HepG2 (cell line): ENCODE results near the gene OVOL2. TPM values are rescaled to one million over a fixed set of nuclear protein-coding genes. Genes with fewer than 3 reads are reported as not detected.

ENCODE experiments used
- FOXO4 ChIP-seq: sonication (generic); formaldehyde crosslinking; conservative IDR thresholded peaks from 2 replicates; pipeline ENCODE4 v1.8.1; 2023; ENCODE audit warnings: missing genetic modification reagents
- HBP1 ChIP-seq: IDR thresholded peaks from 2 replicates; pipeline ENCODE4 v1.6.1; 2016; ENCODE audit warnings: low read depth, control low read depth
- HNF1B ChIP-seq: sonication (generic); formaldehyde crosslinking; IDR thresholded peaks from 2 replicates; pipeline ENCODE4 v1.5.1; 2020; ENCODE audit warnings: mild to moderate bottlenecking, moderate library complexity, missing genetic modification reagents
- HOMEZ ChIP-seq: IDR thresholded peaks from 2 replicates; pipeline ENCODE4 v1.6.1; 2016; ENCODE audit warnings: low read depth
- KDM3A ChIP-seq: IDR thresholded peaks from 2 replicates; pipeline ENCODE4 v1.6.1; 2018; ENCODE audit warnings: low read depth, missing compliant biosample characterization
- KDM4B ChIP-seq: sonication (generic); formaldehyde crosslinking; IDR thresholded peaks from 2 replicates; pipeline ENCODE4 v1.4.0; 2020; ENCODE audit warnings: missing genetic modification reagents
- MAZ ChIP-seq, 2 experiments: sonication (generic) in 1 of 2; formaldehyde crosslinking in 1 of 2; IDR thresholded peaks; 2 replicates each; pipeline versions ENCODE4 v1.5.0 to v1.6.1; 2012 to 2020; ENCODE audit warnings: low read depth in 2 of 2, mild to moderate bottlenecking in 2 of 2, borderline replicate concordance in 1 of 2, improper control_type of control experiment in 1 of 2, low read length in 1 of 2, missing genetic modification reagents in 1 of 2, moderate library complexity in 1 of 2
- PITX1 ChIP-seq: sonication (generic); formaldehyde crosslinking; IDR thresholded peaks from 2 replicates; pipeline ENCODE4 v1.5.1; 2020; ENCODE audit warnings: mild to moderate bottlenecking, missing genetic modification reagents
- RXRA ChIP-seq: sonication (generic); formaldehyde crosslinking; IDR thresholded peaks from 2 replicates; pipeline ENCODE4 v1.5.1; 2020; ENCODE audit warnings: missing genetic modification reagents
- SKIL ChIP-seq: sonication (generic); formaldehyde crosslinking; IDR thresholded peaks from 2 replicates; pipeline ENCODE4 v1.8.0; 2022; ENCODE audit warnings: missing genetic modification reagents, mild to moderate bottlenecking, moderate library complexity, borderline replicate concordance
- SOX6 ChIP-seq, 2 experiments: fragments of 450-650 bp in 1 of 2; sonication (generic) in 1 of 2; formaldehyde crosslinking in 1 of 2; IDR thresholded peaks; 2 replicates each; pipeline versions ENCODE4 v1.4.0 to v1.6.1; 2017 to 2020; ENCODE audit warnings: antibody characterized with exemption in 1 of 2, mild to moderate bottlenecking in 1 of 2, missing genetic modification reagents in 1 of 2
- ZFX ChIP-seq: sonication (generic); formaldehyde crosslinking; IDR thresholded peaks from 2 replicates; pipeline ENCODE4 v1.4.0; 2020; ENCODE audit warnings: mild to moderate bottlenecking, low read depth, missing genetic modification reagents, moderate library complexity
- ZNF18 ChIP-seq: sonication (generic); formaldehyde crosslinking; IDR thresholded peaks from 2 replicates; pipeline ENCODE4 v1.8.0; 2022; ENCODE audit warnings: mild to moderate bottlenecking, missing genetic modification reagents; ENCODE audit not compliant: insufficient replicate concordance
- ZNF235 ChIP-seq: sonication (generic); formaldehyde crosslinking; IDR thresholded peaks from 2 replicates; pipeline ENCODE4 v1.8.1; 2023; ENCODE audit warnings: mild to moderate bottlenecking, missing genetic modification reagents, borderline replicate concordance
- ZNF556 ChIP-seq: sonication (generic); formaldehyde crosslinking; IDR thresholded peaks from 2 replicates; pipeline ENCODE4 v1.4.0; 2020; ENCODE audit warnings: mild to moderate bottlenecking, missing genetic modification reagents, borderline replicate concordance
- ZNF569 ChIP-seq: sonication (generic); formaldehyde crosslinking; IDR thresholded peaks from 2 replicates; pipeline ENCODE4 v1.5.0; 2020; ENCODE audit warnings: mild to moderate bottlenecking, missing genetic modification reagents, moderate library complexity, borderline replicate concordance
- polyA plus RNA-seq, 8 experiments: library from polyadenylated mRNA; depleted of rRNA in 3 of 8; stranded (reverse) in 7 of 8; unstranded in 1 of 8; fragments of >200 nt; fragmentation: Illumina TruSeq in 4 of 8; extraction: Trizol in 4 of 8; gene quantifications; 2 replicates each; pipeline versions ENCODE4 v1.2.1 to v1.2.3, GENCODE V29; 2011 to 2016; ENCODE audit warnings: low read depth in 4 of 8, missing spikeins in 1 of 8, mixed read lengths in 1 of 8; ENCODE audit not compliant: insufficient read depth in 1 of 8
- total RNA-seq, 5 experiments: library from RNA; depleted of rRNA; stranded (reverse); fragments of >200 nt; fragmentation: Illumina TruSeq; extraction: Trizol; gene quantifications; 2 replicates each; pipeline ENCODE4 v1.2.3, GENCODE V29; 2016; ENCODE audit warnings: low read depth in 1 of 5

The OVOL2 gene
- total and polyA plus RNA-seq, 2 of the 13 experiments (the other 11 are each of a cell fraction or from before 2014, with no cell fraction given), result 0.20 to 0.31 TPM

- TF ChIP-seq KDM3A (CRISPR knock-in tag) (peak; percentile 44; the same call in 1 of the 2 replicates), HBP1 (CRISPR knock-in tag) (no peak), MAZ (IDR thresholded peaks at IDR 0.05; ENCODE audit: borderline replicate concordance, low read depth, low read length) (no peak), MAZ (CRISPR knock-in tag; IDR thresholded peaks at IDR 0.05; ENCODE audit: low read depth) (0 out of 2 replicates have a peak, but pooled peaks have one; percentile 27), ZNF18 (peak; percentile 38), FOXO4 (0 out of 2 replicates have a peak, but pooled peaks have one; percentile 52), HOMEZ (CRISPR knock-in tag) (no peak), PITX1 (CRISPR knock-in tag) (0 out of 2 replicates have a peak, but pooled peaks have one; percentile 41), ZNF235 (0 out of 2 replicates have a peak, but pooled peaks have one; percentile 55), SKIL (CRISPR knock-in tag) (peak; percentile 30; the same call in 1 of the 2 replicates), ZNF569 (CRISPR knock-in tag) (no peak), RXRA (peak; percentile 20; the same call in 1 of the 2 replicates), ZNF556 (CRISPR knock-in tag) (peak; percentile 76; the same call in 1 of the 2 replicates), KDM4B (CRISPR knock-in tag) (no peak), SOX6 (IDR thresholded peaks at IDR 0.05) (no peak), SOX6 (CRISPR knock-in tag; IDR thresholded peaks at IDR 0.05) (peak; percentile 26; the same call in 1 of the 2 replicates), HNF1B (CRISPR knock-in tag) (peak; percentile 46; the same call in 1 of the 2 replicates), ZFX (peak; percentile 77)
Measured at GRCh38 chr20:18007534-18008292, 50.0 kb downstream of the OVOL2 start (continued).
